MM.1S (cell line): ENCODE data around the gene CASS4.

Experiments
- DNase-seq: peaks from one replicate; pipeline ENCODE4 v3.0.0-alpha.2; 2015
- H2AFZ ChIP-seq: fragments of 300-600 bp; sonication (generic); 2 replicates; pipeline ENCODE4 v1.6.0; 2016; ENCODE audit warnings: antibody characterized with exemption, low read length
- H3F3A ChIP-seq: fragments of 300-600 bp; sonication (generic); 2 replicates; pipeline ENCODE4 v1.6.1; 2016; ENCODE audit warnings: mild to moderate bottlenecking, antibody characterized with exemption, low read length, moderate library complexity, mixed read lengths; ENCODE audit not compliant: insufficient read depth
- H3K27ac ChIP-seq: fragments of 300-600 bp; sonication (generic); 2 replicates; pipeline ENCODE4 v1.5.1; 2016; ENCODE audit warnings: mild to moderate bottlenecking, low read length
- H3K27me3 ChIP-seq: fragments of 300-600 bp; sonication (generic); replicated peaks from 2 replicates; pipeline ENCODE4 v1.6.0; 2016; ENCODE audit warnings: low read length; ENCODE audit not compliant: insufficient read depth
- H3K36me3 ChIP-seq: fragments of 300-600 bp; sonication (generic); replicated peaks from 2 replicates; pipeline ENCODE4 v1.6.1; 2016; ENCODE audit warnings: mild to moderate bottlenecking, low read length, mixed read lengths; ENCODE audit not compliant: insufficient read depth
- H3K4me1 ChIP-seq: fragments of 300-600 bp; sonication (generic); 2 replicates; pipeline ENCODE4 v1.6.1; 2016; ENCODE audit warnings: low read length, mixed read lengths
- H3K4me2 ChIP-seq: fragments of 300-600 bp; sonication (generic); 2 replicates; pipeline ENCODE4 v1.6.0; 2016; ENCODE audit warnings: low read depth, low read length
- H3K4me3 ChIP-seq: fragments of 300-600 bp; sonication (generic); 2 replicates; pipeline ENCODE4 v1.5.1; 2016; ENCODE audit warnings: low read length, mixed read lengths
- H3K79me2 ChIP-seq: fragments of 300-600 bp; sonication (generic); 2 replicates; pipeline ENCODE4 v1.6.1; 2016; ENCODE audit warnings: mixed run types, low read length, mixed read lengths
- H3K9ac ChIP-seq: fragments of 300-600 bp; sonication (generic); 2 replicates; pipeline ENCODE4 v1.6.1; 2016; ENCODE audit warnings: low read length, mixed read lengths
- H3K9me2 ChIP-seq: fragments of 300-600 bp; sonication (generic); replicated peaks from 2 replicates; pipeline ENCODE4 v1.6.1; 2016; ENCODE audit warnings: mild to moderate bottlenecking, low read length, mixed read lengths; ENCODE audit not compliant: insufficient read depth
- H3K9me3 ChIP-seq: fragments of 300-600 bp; sonication (generic); replicated peaks from 2 replicates; pipeline ENCODE4 v1.6.1; 2016; ENCODE audit warnings: mild to moderate bottlenecking, low read length, mixed read lengths; ENCODE audit not compliant: insufficient read depth
- H4K20me1 ChIP-seq: fragments of 300-600 bp; sonication (generic); 2 replicates; pipeline ENCODE4 v1.6.1; 2016; ENCODE audit warnings: mild to moderate bottlenecking, low read length, moderate library complexity, mixed read lengths; ENCODE audit not compliant: insufficient read depth
- EZH2 ChIP-seq: fragments of 300-600 bp; sonication (generic); optimal IDR thresholded peaks from 2 replicates; pipeline ENCODE3; 2017; ENCODE audit warnings: low read depth, mild to moderate bottlenecking, antibody characterized with exemption, low read length, mixed read lengths
- EZH2phosphoT487 ChIP-seq: fragments of 300-600 bp; sonication (generic); IDR thresholded peaks from 2 replicates; pipeline ENCODE4 v1.6.1; 2018; ENCODE audit warnings: antibody characterized with exemption, low read length
- TF ChIP-seq, protein P1 (sequence below): fragments of 300-600 bp; sonication (generic); IDR thresholded peaks from 2 replicates; pipeline ENCODE4 v1.5.1; 2016; ENCODE audit warnings: antibody characterized with exemption, low read length, mixed read lengths

CASS4 gene

DNA sequence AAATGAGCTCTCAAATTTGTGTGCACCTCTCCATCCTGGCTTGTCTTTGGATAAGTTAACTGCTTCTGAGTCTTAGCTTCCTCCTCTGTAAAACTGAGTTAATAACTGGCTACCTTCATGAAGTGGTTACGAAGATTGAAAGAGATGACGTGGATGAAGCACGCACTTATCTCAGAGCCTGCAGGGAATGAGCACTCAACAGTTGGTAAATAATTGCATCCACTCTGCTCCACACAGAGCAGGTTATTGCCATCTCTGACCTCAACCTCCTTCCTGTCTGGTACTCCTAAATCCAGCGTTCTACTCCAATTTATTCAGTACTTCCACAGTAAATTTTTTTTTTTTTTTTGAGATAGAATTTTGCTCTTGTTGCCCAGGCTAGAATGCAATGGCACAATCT is 26.9 kb upstream of the CASS4 start:
- Histone ChIP-seq H3K36me3 (peaks cover 12% of the 10 kb centered on the region; the same call in 1 of the 2 replicates), H3K9ac (no peak overlapping the region), H3K4me3 (no peak overlapping the region), H3K4me1 (no peaks in the 10 kb centered on the region), H3K27ac (no peak overlapping the region), H4K20me1 (no peaks in the 10 kb centered on the region), H2AFZ (no peak overlapping the region), H3F3A (no peaks in the 10 kb centered on the region), H3K4me2 (no peak overlapping the region), H3K27me3 (no peaks in the 10 kb centered on the region), H3K9me3 (no peaks in the 10 kb centered on the region), H3K79me2 (peaks cover 78% of the 10 kb centered on the region), H3K9me2 (no peaks in the 10 kb centered on the region)
- no peak for DNase-seq
- no peak for TF ChIP-seq EZH2phosphoT487
- TF ChIP-seq EZH2 = no peak
- TF ChIP-seq, protein P1, sequence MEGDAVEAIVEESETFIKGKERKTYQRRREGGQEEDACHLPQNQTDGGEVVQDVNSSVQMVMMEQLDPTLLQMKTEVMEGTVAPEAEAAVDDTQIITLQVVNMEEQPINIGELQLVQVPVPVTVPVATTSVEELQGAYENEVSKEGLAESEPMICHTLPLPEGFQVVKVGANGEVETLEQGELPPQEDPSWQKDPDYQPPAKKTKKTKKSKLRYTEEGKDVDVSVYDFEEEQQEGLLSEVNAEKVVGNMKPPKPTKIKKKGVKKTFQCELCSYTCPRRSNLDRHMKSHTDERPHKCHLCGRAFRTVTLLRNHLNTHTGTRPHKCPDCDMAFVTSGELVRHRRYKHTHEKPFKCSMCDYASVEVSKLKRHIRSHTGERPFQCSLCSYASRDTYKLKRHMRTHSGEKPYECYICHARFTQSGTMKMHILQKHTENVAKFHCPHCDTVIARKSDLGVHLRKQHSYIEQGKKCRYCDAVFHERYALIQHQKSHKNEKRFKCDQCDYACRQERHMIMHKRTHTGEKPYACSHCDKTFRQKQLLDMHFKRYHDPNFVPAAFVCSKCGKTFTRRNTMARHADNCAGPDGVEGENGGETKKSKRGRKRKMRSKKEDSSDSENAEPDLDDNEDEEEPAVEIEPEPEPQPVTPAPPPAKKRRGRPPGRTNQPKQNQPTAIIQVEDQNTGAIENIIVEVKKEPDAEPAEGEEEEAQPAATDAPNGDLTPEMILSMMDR = no peak

GRCh38 chr20:56386219-56386618 is 25.8 kb upstream of the CASS4 start:
- no peaks in the 10 kb centered on the region for H4K20me1 ChIP-seq
- TF ChIP-seq EZH2 = no peak
- TF ChIP-seq, protein P1 = no peak
- no peak for TF ChIP-seq EZH2phosphoT487
- no peak overlapping the region for H3K4me2 ChIP-seq
- DNase-seq = no peak
- peaks cover 12% of the 10 kb centered on the region; the same call in 1 of the 2 replicates for H3K36me3 ChIP-seq
- no peaks in the 10 kb centered on the region for H3F3A ChIP-seq
- H3K9me2 ChIP-seq = no peaks in the 10 kb centered on the region
- H3K79me2 ChIP-seq = peaks cover 80% of the 10 kb centered on the region
- no peak overlapping the region for H3K9ac ChIP-seq
- no peaks in the 10 kb centered on the region for H3K9me3 ChIP-seq
- H3K27me3 ChIP-seq = no peaks in the 10 kb centered on the region
- H3K4me1 ChIP-seq = no peaks in the 10 kb centered on the region
- H2AFZ ChIP-seq = no peak overlapping the region
- H3K4me3 ChIP-seq = no peak overlapping the region
- H3K27ac ChIP-seq = no peak overlapping the region

GRCh38 chr20:56388882-56389281 is 23.2 kb upstream of the CASS4 start:
- no peaks in the 10 kb centered on the region for H3K9me2 ChIP-seq
- peaks cover 8% of the 10 kb centered on the region for H3K4me1 ChIP-seq
- H3K36me3 ChIP-seq = peaks cover 11% of the 10 kb centered on the region; the same call in 1 of the 2 replicates
- DNase-seq = no peak
- no peak overlapping the region for H3K27ac ChIP-seq
- no peak overlapping the region for H3K4me3 ChIP-seq
- H3F3A ChIP-seq = no peaks in the 10 kb centered on the region
- peaks cover 81% of the 10 kb centered on the region for H3K79me2 ChIP-seq
- H3K27me3 ChIP-seq = no peaks in the 10 kb centered on the region
- no peaks in the 10 kb centered on the region for H3K9me3 ChIP-seq
- H3K9ac ChIP-seq = no peak overlapping the region
- TF ChIP-seq EZH2 (no peak), EZH2phosphoT487 (no peak)
- TF ChIP-seq, protein P1 = no peak
- H3K4me2 ChIP-seq = no peak overlapping the region
- H4K20me1 ChIP-seq = no peaks in the 10 kb centered on the region
- no peak overlapping the region for H2AFZ ChIP-seq
